ENCODE data around the gene VTA1.
"Not testable (repeated sequence)": the region's sequence is repeated elsewhere in the genome, so short reads cannot be mapped to it uniquely, and the experiment has no call there.

VTA1 gene

GRCh38 chr6:142229518-142230270 is 82.6 kb downstream of the VTA1 start:
- not testable (repeated sequence) for DNase-seq

- DNase-seq = peak in 1 of 2 donors; percentile 17
These were observed 85.4 kb downstream of the VTA1 start for GRCh38 chr6:142232206-142233044.

- DNase-seq = no peak
These were observed 87.1 kb downstream of the VTA1 start for GRCh38 chr6:142233945-142234682.

- DNase-seq = no peak
These were observed 88.2 kb downstream of the VTA1 start for GRCh38 chr6:142235272-142235671.

- DNase-seq = no peak
These were observed 88.7 kb downstream of the VTA1 start for GRCh38 chr6:142235791-142236190.

- no peak for DNase-seq
These were observed 89.6 kb downstream of the VTA1 start for GRCh38 chr6:142236691-142237090.

- no peak for DNase-seq
These were observed 91.8 kb downstream of the VTA1 start for GRCh38 chr6:142238881-142239280.

- DNase-seq = no peak
These were observed 93.1 kb downstream of the VTA1 start for GRCh38 chr6:142240179-142240578.

GRCh38 chr6:142241061-142241460 is 94.0 kb downstream of the VTA1 start:
- DNase-seq = peak in 1 of 2 donors; percentile 37

- DNase-seq = no peak
These were observed 95.2 kb downstream of the VTA1 start for GRCh38 chr6:142242269-142242668.

- no peak for DNase-seq
These were observed 99.9 kb downstream of the VTA1 start for GRCh38 chr6:142246960-142247359.

GRCh38 chr6:142249266-142249665 is 102.2 kb downstream of the VTA1 start:
- no peak for DNase-seq

- DNase-seq = no peak
These were observed 104.9 kb downstream of the VTA1 start for GRCh38 chr6:142251930-142252445.

GRCh38 chr6:142254513-142254912 is 107.5 kb downstream of the VTA1 start:
- no peak for DNase-seq

GRCh38 chr6:142255785-142256184 is 108.7 kb downstream of the VTA1 start:
- no peak for DNase-seq

GRCh38 chr6:142258305-142258704 is 111.2 kb downstream of the VTA1 start:
- no peak for DNase-seq

GRCh38 chr6:142258757-142259156 is 111.7 kb downstream of the VTA1 start:
- no peak for DNase-seq

GRCh38 chr6:142260748-142261147 is 113.7 kb downstream of the VTA1 start:
- no peak for DNase-seq

GRCh38 chr6:142262231-142262630 is 115.2 kb downstream of the VTA1 start:
- no peak for DNase-seq

GRCh38 chr6:142265476-142265875 is 118.4 kb downstream of the VTA1 start:
- DNase-seq = no peak

GRCh38 chr6:142266060-142266459 is 119.0 kb downstream of the VTA1 start:
- DNase-seq = no peak

GRCh38 chr6:142271476-142271875 is 124.4 kb downstream of the VTA1 start:
- no peak for DNase-seq

All from inflammatory macrophage (primary cell).